K562 (cell line): ENCODE results near the gene LAMB3. TPM values are rescaled to one million over a fixed set of nuclear protein-coding genes. Genes with fewer than 3 reads are reported as not detected.

ENCODE experiments used
- ATAC-seq: fragments of 200-7000 bp; cut with Tn5 transposase; 3 replicates; pipeline ENCODE4 v1.9.1; 2020; ENCODE audit warnings: moderate library complexity
- BruUV-seq: library from RNA; stranded (reverse); fragments of 400-500 nt; replicated peaks from 2 replicates; lab custom pipeline; 2021; lab: Mats Ljungman, UMichigan
- CTCF ChIA-PET: fragments of 300-600 bp; formaldehyde crosslinking; extraction: SDS; loops from one replicate; lab custom pipeline; 2021; ENCODE audit warnings: low intra/inter-chr PET ratio; lab: Yijun Ruan, JAX
- POLR2A ChIA-PET: fragments of 300-600, 350-650 bp; sonication (Branson Sonifier 250); formaldehyde crosslinking; extraction: SDS; loops from one replicate; lab custom pipeline; 2021; ENCODE audit warnings: antibody characterized with exemption, inconsistent platforms; lab: Yijun Ruan, JAX
- DNase-seq, 4 experiments: peaks; one replicate each; pipeline versions ENCODE4 v3.0.0 to v3.0.0-alpha.2; 2011 to 2018; ENCODE audit warnings: low spot score in 3 of 4, mixed read lengths in 3 of 4; ENCODE audit errors: extremely low read depth in 1 of 4
- FAIRE-seq: peaks from 2 replicates; lab custom pipeline; 2011; peaks lifted over from hg19 to GRCh38; lab: Jason Lieb, UNC
- H2AFZ ChIP-seq: 2 replicates; pipeline ENCODE4 v1.6.0; 2011; ENCODE audit warnings: low read depth, low read length, control low read depth, inconsistent platforms
- H3K27ac ChIP-seq: fragments of 200-600 bp; 3 replicates; pipeline ENCODE4 v1.8.0; 2011; ENCODE audit warnings: low read depth, mild to moderate bottlenecking, control low read depth, inconsistent platforms, low read length, moderate library complexity, mixed read lengths; ENCODE audit errors: extremely low read depth
- H3K27me3 ChIP-seq, 2 experiments: fragments of 300-600 bp in 1 of 2; 2 replicates in 1 of 2; 3 replicates in 1 of 2; pipeline versions ENCODE4 v1.6.0 to v1.8.0; 2011; ENCODE audit warnings: inconsistent platforms in 2 of 2, low read length in 2 of 2, mild to moderate bottlenecking in 1 of 2, mixed read lengths in 1 of 2, moderate library complexity in 1 of 2; ENCODE audit not compliant: control insufficient read depth in 2 of 2, insufficient read depth in 2 of 2
- H3K36me3 ChIP-seq: fragments of 300-600 bp; 3 replicates; pipeline ENCODE4 v1.8.0; 2011; ENCODE audit warnings: mild to moderate bottlenecking, low read length, inconsistent platforms; ENCODE audit not compliant: control insufficient read depth, insufficient read depth
- H3K4me1 ChIP-seq, 2 experiments: fragments of 200-600 bp in 1 of 2; replicated peaks in 1 of 2; 2 replicates in 1 of 2; 3 replicates in 1 of 2; pipeline versions ENCODE4 v1.5.1 to v1.8.0; 2011; ENCODE audit warnings: inconsistent platforms in 2 of 2, low read length in 2 of 2, mild to moderate bottlenecking in 1 of 2, mixed read lengths in 1 of 2, moderate library complexity in 1 of 2; ENCODE audit not compliant: control insufficient read depth in 2 of 2, insufficient read depth in 2 of 2
- H3K4me2 ChIP-seq: 2 replicates; pipeline ENCODE4 v1.6.1; 2011; ENCODE audit warnings: low read length, control low read depth, inconsistent platforms, mixed read lengths; ENCODE audit not compliant: insufficient read depth
- H3K4me3 ChIP-seq: fragments of 200-600 bp; sonication (generic), shearing (Covaris generic); 2 replicates; pipeline ENCODE4 v1.5.1; 2016; ENCODE audit warnings: control low read depth, inconsistent platforms
- H3K79me2 ChIP-seq: fragments of 200-600 bp; 3 replicates; pipeline ENCODE4 v1.8.0; 2011; ENCODE audit warnings: low read length, inconsistent platforms; ENCODE audit not compliant: control insufficient read depth, insufficient read depth
- H3K9ac ChIP-seq, 2 experiments: 2 replicates each; pipeline versions ENCODE4 v1.6.0 to v1.6.1; 2011; ENCODE audit warnings: low read depth in 2 of 2, low read length in 2 of 2, control low read depth in 1 of 2, inconsistent platforms in 1 of 2, mild to moderate bottlenecking in 1 of 2, mixed read lengths in 1 of 2; ENCODE audit not compliant: insufficient read depth in 1 of 2
- H3K9me1 ChIP-seq: one replicate; pipeline ENCODE4 v1.6.0; 2011; ENCODE audit warnings: inconsistent platforms, mild to moderate bottlenecking, low read length, moderate library complexity; ENCODE audit not compliant: control insufficient read depth, insufficient read depth
- H3K9me3 ChIP-seq: replicated peaks from 2 replicates; pipeline ENCODE4 v1.5.1; 2011; ENCODE audit warnings: low read depth, low read length, inconsistent platforms; ENCODE audit not compliant: control insufficient read depth, insufficient read depth
- H4K20me1 ChIP-seq: replicated peaks from 2 replicates; pipeline ENCODE4 v1.6.1; 2011; ENCODE audit warnings: low read length, inconsistent platforms, mixed read lengths; ENCODE audit not compliant: control insufficient read depth, insufficient read depth
- ARID2 ChIP-seq: fragments of 450-650 bp; IDR thresholded peaks from 2 replicates; pipeline ENCODE4 v1.6.1; 2017; ENCODE audit warnings: antibody characterized with exemption, mild to moderate bottlenecking
- CBX5 ChIP-seq: IDR thresholded peaks from 2 replicates; pipeline ENCODE4 v1.6.1; 2014; ENCODE audit warnings: low read depth, borderline replicate concordance
- NONO ChIP-seq, 2 experiments: fragments of 200-400 bp in 1 of 2; fragments of 450-650 bp in 1 of 2; formaldehyde crosslinking in 1 of 2; IDR thresholded peaks; 2 replicates each; pipeline ENCODE4 v1.6.1; 2017; ENCODE audit warnings: low read depth in 2 of 2, mild to moderate bottlenecking in 2 of 2, moderate library complexity in 2 of 2, low read length in 1 of 2
- PATZ1 ChIP-seq: fragments of 250-450 bp; sonication (Bioruptor Pico); IDR thresholded peaks from 2 replicates; pipeline ENCODE4 v1.5.0; 2020; ENCODE audit warnings: mild to moderate bottlenecking, borderline replicate concordance
- RBM39 ChIP-seq: fragments of 200-400 bp; formaldehyde crosslinking; optimal IDR thresholded peaks from 2 replicates; pipeline ENCODE3; 2018; ENCODE audit warnings: low read depth, low read length
- SAFB2 ChIP-seq: fragments of 200-400 bp; formaldehyde crosslinking; IDR thresholded peaks from 2 replicates; pipeline ENCODE4 v1.6.1; 2018; ENCODE audit warnings: borderline replicate concordance, low read length, low read depth, moderate library complexity; ENCODE audit not compliant: severe bottlenecking
- ZNF134 ChIP-seq: fragments of 250-450 bp; sonication (Bioruptor Pico); conservative IDR thresholded peaks from 2 replicates; pipeline ENCODE4 v1.4.0; 2020
- ZNF232 ChIP-seq: sonication (generic); formaldehyde crosslinking; IDR thresholded peaks from 2 replicates; pipeline ENCODE4 v1.8.0; 2022; ENCODE audit warnings: mild to moderate bottlenecking, missing genetic modification reagents
- ZNF444 ChIP-seq: fragments of 250-450 bp; sonication (Bioruptor Pico); IDR thresholded peaks from 2 replicates; pipeline ENCODE4 v1.4.0; 2020; ENCODE audit warnings: mild to moderate bottlenecking, moderate library complexity
- ZNF785 ChIP-seq: fragments of 250-450 bp; sonication (Bioruptor Pico); IDR thresholded peaks from 2 replicates; pipeline ENCODE4 v1.4.0; 2020; ENCODE audit warnings: mild to moderate bottlenecking
- WGBS: fragments of 100-300 bp; shearing (Covaris generic); methylation state at CpG from one replicate; pipeline ENCODE4 v1.1.6; 2016; ENCODE audit warnings: low coverage, mixed read lengths; ENCODE audit not compliant: insufficient coverage; ENCODE audit errors: missing lambda C conversion rate; 5-methylcytosine and 5-hydroxymethylcytosine counted together
- in situ Hi-C: fragments of 300-500 bp; cut with MboI; formaldehyde crosslinking; loops from 4 replicates; pipeline ENCODE4 v1.15.0; 2018; ENCODE audit warnings: inconsistent platforms, mixed read lengths
- intact Hi-C: fragments of 100-400 bp; cut with micrococcal nuclease; formaldehyde crosslinking; loops from 2 replicates; pipeline ENCODE4 v1.14.2; 2022
- polyA plus RNA-seq, 8 experiments: library from polyadenylated mRNA; depleted of rRNA in 4 of 8; stranded (reverse) in 5 of 8; unstranded in 3 of 8; fragments of >200 nt; fragmentation: Nextera tagmentation in 2 of 8; fragmentation: Illumina TruSeq in 1 of 8; extraction: Ambion mirVana in 2 of 8; extraction: Trizol in 1 of 8; gene quantifications; 2 replicates each; pipeline versions ENCODE4 v1.2.1 to v1.2.3, GENCODE V29; 2011 to 2014; ENCODE audit warnings: inconsistent platforms in 1 of 8, missing spikeins in 1 of 8
- total RNA-seq, 7 experiments: library from RNA; depleted of rRNA in 6 of 7; stranded (reverse); fragments of >200 nt in 6 of 7; fragmentation: Illumina TruSeq in 2 of 7; extraction: Trizol in 2 of 7; gene quantifications; 2 replicates each; pipeline versions ENCODE4 v1.2.1 to v1.2.3, GENCODE V29; 2011 to 2021; ENCODE audit warnings: low replicate concordance in 1 of 7

The LAMB3 gene
- total and polyA plus RNA-seq, 9 of the 15 experiments (the other 6 are each of a cell fraction or from before 2014, with no cell fraction given): 0.08 to 1.3 (median 0.91) TPM

DNA sequence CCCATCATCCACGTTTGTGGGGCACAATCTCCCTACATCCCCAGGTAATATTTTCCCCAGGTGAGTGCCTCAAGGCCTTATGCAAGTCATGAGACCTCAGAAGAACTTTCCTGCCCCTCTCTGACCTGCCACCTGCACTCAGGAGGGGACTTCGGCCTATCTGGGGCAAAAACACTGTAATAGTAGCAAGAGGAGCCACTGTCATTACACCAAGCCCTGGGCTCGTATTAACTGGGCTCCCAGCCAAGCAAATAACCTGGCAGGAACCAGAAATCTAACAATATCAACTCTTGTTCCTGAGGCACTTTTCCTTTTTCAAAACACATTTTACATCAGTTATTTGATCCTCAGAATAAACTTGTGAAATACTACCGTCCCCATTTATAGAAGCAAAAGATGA is 30.9 kb downstream of the LAMB3 start:
- WGBS: 3% methylated on average over 4 of the region's 4 CpGs
- Histone ChIP-seq H3K27ac (no peak overlapping the region), H2AFZ (no peak overlapping the region)
- POLR2A ChIA-PET: no interaction called here
- no peak for FAIRE-seq
- TF ChIP-seq RBM39 (no peak), ZNF134 (no peak), CBX5 (no peak), SAFB2 (no peak), PATZ1 (CRISPR knock-in tag) (no peak), ZNF232 (CRISPR knock-in tag) (no peak), ZNF444 (CRISPR knock-in tag) (no peak), ZNF785 (CRISPR knock-in tag) (no peak), ARID2 (no peak), NONO (IDR thresholded peaks at IDR 0.05; ENCODE audit: low read depth in 2 of 2, low read length in 1 of 2) (no peak)
- TF ChIP-seq, all 486 proteins: peak for 0
- intact Hi-C loops: no loop called here
- no peak overlapping the region for H3K9ac ChIP-seq
- no peaks in the 10 kb centered on the region for H3K9me3 ChIP-seq
- H3K4me3 ChIP-seq: no peak overlapping the region
- peaks cover 0 to 7% of the 10 kb centered on the region in 2 experiments; a peak in 1 of 5 replicates for H3K4me1 ChIP-seq
- H3K79me2 ChIP-seq: no peaks in the 10 kb centered on the region
- H3K4me2 ChIP-seq: no peak overlapping the region
- ATAC-seq (no peak), DNase-seq (no peak)
- CTCF ChIA-PET: no interaction called here
- peaks cover 48 to 93% of the 10 kb centered on the region in 2 experiments for H3K27me3 ChIP-seq
- no peaks in the 10 kb centered on the region for H3K9me1 ChIP-seq
- H4K20me1 ChIP-seq: peaks cover 6% of the 10 kb centered on the region; the same call in 1 of the 2 replicates
- BruUV-seq: no TSS peak
- no peaks in the 10 kb centered on the region for H3K36me3 ChIP-seq
- in situ Hi-C loops: no loop called here
